ENCODE results near the gene NDUFA12.

The NDUFA12 gene

DNA sequence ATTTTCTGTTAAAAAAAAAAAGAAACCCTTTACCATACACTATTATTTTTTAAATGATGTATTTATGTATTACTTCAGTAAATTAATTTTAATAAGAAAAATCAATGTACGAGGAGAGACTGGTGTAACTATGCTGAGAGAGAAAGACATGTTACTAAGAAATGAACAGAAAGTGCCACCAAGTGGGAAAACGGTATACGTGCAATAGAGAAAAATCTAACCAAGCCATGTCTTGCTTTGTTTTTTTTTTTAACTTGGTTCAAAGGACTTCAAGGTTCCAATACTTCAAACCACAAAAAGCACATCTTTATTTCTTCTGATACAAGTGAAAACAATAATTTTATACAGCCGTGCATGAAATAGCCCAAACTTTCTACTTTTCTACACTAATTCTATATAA lies 22.9 kb downstream of the NDUFA12 start:
- DNase-seq (ENCODE audit: low read depth), result no peak

DNA sequence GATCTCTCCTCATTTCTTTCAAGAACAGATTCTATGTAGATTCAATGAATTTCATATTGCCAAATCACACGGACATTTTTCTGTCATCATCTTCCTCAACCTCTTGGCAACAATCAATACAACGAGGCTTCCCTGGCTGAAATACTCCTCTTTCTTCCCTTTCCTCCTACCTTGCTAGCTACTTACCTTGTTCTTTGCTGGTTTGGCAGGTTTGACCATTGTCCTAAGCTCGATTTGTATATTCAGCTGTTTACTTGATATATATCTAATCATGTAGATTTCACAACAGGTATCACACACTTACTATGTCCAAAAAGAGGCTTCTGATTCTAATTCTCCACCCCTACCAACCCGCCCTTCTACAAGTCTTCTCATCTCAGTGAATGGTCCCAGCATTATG lies 23.6 kb downstream of the NDUFA12 start:
- DNase-seq (ENCODE audit: low read depth), result no peak

DNA sequence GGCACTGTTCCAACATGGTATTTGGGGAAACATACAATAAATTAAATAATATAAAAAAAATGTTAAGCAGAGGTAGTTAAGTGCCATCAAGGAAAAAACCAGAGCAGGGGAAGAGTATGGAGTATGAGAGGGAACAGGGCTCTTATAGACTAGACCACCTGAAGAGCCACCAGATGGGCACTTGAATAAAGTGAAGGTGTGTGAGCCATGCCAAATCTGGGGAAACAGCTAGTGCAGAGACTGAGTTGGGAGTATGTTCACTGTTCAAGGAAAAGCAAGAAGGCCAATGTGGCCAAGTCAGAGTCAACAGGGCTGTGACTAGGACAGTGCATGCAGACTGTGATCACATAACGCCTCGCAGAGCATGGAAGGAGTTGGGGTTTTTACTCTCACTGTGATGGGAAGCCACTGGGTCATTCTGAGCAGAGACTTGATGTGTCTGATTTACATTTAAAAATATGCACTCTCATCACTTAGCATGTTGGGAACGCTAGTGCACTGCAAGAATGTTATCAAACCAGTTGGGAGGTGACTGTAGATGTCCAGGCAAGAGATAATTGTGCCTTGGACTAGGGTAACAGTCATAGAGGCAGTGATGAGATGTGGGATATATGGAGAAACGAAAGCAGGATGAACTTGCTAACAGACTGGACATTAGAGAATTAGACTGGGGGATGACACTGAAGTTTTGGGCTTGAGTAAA lies 25.6 kb downstream of the NDUFA12 start:
- DNase-seq (ENCODE audit: low read depth), result no peak

DNA sequence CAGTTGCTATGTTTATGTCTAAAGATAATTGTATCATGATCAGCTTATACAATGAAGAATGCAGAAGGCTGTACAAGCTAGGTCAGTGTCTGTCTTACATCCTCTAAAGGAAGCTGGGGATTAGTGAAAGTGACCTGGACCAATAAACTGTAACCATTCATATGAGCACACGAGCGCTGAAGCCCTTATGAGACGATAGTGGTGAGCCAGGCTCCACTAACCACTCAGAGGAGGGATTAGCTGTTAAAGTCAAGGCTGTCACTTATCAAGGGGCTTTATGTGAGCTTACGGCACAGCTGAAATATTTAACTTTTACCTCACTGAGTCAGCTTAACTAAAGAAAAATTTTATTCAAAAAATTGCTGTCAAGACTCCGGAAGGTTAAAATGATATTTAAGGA lies 30.3 kb downstream of the NDUFA12 start:
- no peak for DNase-seq (ENCODE audit: low read depth)

DNA sequence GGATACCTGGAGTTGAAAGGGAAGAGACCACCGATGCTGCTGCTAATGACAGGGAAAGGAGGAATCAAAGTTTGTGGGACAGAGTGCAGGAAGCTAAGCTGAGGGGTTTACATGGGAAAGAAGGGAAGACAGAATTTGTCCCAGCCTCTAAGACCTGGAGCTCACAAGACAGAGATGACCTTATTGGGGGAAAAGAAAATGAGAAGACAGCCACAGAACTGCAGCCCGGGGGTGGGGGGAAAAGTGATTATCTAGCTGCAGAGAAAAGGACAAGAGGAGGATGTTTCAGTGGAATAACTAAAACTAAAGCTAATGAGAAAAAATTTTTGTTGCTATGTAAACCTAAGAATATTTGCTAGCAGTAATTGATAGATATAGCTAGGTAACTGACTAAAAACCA lies 30.7 kb downstream of the NDUFA12 start:
- no peak for DNase-seq (ENCODE audit: low read depth)

DNA sequence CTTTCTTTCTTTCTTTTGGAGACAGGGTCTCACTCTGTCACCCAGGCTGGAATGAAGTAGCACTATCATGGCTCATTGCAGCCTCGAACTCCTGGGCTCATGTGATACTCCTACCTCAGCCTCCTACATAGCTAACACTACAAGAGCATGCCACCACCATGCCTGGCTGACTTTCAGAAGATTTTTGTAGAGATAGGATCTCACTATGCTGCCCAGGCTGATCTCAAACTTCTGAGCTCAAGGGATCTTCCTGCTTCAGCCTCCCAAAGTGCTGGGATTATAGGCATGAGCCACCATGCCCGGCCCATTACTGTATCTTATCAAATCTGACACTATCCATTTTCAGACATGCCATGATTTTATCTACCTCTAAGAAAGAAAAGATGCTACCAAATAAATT lies 31.6 kb downstream of the NDUFA12 start:
- DNase-seq (ENCODE audit: low read depth), result no peak

DNA sequence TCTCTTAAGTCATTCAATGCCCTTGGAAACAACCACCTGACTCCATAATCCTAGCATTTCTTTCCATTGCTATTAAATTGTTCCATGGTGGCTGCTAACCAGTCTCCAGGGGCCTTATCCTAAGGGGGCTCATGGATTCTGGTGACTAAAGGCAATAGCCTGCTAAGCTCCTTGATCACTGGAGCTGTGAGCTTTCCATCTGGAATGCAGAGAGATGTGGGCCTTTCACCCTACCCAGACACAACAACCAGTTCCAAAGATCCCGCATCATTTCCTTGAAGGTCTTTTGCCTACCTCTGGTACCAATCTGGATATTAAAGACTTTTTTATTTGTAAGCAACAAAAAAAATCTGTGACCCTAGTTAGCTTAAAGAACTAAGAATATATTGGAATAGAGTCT lies 32.9 kb downstream of the NDUFA12 start:
- no peak for DNase-seq (ENCODE audit: low read depth)

DNA sequence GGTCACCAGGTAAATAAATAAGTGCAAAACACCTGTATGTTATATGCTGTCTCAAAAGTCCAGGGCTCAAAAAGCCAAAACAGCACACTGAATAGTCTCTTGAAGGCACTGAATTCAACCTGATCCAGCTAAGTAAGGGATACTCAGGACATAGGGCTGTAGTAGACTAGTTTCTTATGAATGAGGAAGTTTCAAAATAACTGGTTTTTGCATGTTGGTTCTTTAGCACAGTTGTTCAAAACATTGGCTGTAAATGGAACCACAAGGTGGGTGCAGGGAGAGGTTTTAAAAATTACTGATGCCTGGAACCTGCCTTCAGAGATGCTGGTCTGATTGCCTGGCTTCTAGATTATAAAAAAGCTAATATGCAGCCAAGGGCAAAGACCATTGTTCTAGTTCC lies 34.1 kb downstream of the NDUFA12 start:
- DNase-seq (ENCODE audit: low read depth), result no peak

DNA sequence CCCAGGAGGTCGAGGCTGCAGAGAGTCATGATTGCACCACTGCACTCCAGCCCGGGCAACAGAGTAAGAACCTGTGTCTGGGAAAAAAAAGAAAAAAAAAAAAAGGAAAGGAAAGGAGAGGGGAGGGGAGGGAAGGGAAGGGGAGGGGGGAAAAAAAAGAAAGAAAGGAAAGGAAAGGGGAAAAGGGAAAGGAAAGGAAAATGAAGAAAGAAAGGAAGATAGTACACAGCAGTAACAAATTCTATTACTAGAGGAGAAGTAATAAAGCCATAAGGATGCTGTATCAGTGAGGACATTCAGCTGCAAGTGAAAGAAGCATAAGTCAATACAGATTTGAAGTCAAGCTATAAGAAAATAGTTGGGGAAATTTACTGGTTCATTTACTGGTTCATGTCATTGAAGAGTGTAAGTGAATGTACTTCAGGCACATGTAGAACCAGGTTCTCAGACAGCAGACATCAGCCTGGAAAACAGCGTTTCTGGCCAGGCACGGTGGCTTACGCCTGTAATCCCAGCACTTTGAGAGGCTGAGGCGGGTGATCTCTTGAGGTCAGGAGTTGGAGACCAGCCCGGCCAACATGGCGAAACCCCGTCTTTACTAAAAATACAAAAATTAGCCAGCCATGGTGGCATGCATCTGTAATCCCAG lies 37.4 kb downstream of the NDUFA12 start:
- no peak for DNase-seq (ENCODE audit: low read depth)

DNA sequence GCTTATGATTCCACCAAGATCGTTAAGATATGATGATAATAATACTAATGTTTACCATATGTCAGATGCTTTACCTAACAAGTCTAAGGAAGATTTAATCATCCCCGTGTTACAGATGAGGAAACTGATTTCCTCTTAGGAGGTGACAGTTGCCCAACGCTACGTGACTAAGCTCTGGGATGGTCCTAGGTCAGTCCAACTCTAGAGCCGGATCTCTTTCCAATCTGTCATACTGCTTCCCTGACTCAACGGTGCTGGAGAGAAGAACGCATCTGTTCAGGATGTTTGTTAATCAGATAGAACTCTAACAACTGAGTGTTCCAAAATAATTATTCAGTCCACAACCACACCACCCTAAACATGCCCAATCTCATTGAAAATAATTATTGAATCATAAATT lies 39.8 kb downstream of the NDUFA12 start:
- no peak for DNase-seq (ENCODE audit: low read depth)

DNA sequence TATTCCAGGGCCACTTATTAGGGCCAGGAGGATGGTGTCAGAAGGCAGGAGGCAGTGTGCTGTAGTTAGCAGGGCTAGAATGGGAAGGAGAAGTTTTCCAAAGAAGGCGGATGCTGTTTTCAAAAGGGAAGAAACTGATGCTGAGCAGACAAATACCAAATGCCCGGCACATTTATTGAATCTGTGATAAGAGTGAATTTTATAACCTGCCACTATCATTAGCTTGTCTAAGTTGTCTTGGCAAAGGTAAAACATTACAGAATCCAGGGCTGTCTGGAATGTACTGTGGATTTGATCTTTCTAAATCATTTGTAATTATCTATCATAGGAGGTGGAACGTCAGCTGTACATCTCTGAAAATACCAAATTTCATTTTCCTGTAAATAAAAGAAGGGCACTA lies 40.8 kb downstream of the NDUFA12 start:
- no peak for DNase-seq (ENCODE audit: low read depth)

DNA sequence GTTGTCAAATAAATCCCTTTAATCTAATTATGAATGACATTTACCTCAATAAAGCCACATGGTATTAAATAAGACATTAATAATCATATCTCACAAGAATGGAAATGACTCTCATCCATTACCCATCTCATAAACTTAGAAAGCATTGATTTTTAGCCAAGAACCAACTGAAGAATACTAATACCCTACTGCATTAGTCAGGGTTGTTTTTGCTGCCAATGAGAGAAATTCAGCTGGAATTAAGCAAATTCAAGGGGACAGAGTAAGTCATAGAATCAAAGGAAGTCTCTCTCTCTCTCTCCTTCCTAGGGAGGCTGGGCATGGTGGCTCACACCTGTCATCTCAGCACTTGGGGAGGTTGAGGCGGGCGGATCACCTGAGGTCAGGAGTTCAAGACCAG lies 41.6 kb downstream of the NDUFA12 start:
- DNase-seq (ENCODE audit: low read depth), result no peak

DNA sequence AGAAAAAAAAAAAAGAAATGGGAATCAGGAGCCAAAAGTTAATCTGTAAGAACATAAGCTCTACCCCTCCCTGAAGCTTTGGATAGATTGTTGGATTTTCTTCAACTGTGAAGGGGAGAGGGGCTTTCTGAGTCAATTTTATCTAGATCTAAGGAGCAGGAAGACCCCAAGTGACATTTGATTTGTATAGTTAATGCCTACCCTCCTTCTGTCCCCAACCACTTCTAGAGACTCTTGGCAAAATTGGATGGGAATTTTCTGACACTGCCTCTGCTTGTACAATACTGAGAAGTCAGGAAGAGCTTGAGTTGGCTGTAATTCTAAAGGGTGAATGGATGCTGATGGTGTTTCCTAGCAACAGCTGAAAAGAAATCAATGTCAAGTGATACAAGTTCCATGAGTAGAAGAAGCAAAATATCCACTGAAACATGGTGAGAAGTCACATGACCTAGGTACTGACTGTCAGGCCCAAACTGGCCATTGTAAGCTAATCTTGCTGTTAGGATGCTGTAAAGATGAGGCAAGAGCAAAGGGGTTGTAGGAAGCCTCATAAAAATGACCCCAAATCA lies 42.2 kb downstream of the NDUFA12 start:
- DNase-seq (ENCODE audit: low read depth), result no peak

DNA sequence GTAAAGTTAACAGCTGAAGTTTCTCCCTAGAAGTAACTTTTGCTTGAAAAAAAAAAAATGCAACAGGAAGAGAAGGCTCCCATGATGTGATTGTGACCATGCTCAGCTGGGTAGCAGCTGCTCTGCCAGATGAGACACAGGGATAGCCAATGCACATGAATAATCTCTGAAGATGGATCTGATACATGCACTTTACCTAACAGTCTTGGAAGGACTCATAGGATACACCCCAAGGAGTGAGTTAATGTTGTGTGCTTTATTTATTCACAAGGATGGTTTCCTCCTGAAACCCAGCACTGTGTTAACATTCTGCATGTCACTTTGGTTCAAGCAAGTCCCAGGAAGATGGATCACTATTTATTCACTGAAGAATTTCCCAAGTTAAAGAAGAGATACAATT lies 46.5 kb downstream of the NDUFA12 start:
- DNase-seq (ENCODE audit: low read depth), result no peak

DNA sequence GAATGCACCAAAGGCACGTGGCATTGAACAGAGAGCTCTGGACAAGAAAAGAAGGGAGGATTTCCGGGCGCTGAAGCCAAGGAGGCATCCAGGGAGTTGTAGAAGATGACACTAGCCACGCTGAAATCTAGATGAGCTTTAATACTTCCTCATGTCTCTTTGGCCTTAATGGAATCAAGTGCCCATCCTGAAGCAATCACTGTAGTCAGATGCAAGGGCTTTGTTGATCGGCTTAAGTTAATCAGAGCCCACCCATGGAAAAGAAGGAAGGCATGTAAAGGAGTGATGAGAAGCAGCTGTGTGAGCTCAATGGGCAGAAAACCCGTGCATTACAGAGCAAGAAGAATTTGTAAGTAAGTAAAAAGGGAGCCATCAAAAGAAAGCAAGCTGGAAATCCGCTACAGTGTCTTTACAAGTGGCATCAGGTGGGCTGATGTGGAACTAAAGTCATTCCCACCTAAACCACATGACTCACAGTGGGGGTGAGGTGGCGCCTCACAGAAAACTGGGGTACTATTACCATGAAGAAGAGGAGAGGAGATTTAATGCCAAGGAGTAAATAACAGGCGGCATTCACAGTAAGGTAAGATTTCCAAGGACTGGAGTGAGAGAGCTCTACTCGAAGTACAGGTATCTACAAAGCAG lies 48.4 kb downstream of the NDUFA12 start:
- DNase-seq (ENCODE audit: low read depth), result no peak

DNA sequence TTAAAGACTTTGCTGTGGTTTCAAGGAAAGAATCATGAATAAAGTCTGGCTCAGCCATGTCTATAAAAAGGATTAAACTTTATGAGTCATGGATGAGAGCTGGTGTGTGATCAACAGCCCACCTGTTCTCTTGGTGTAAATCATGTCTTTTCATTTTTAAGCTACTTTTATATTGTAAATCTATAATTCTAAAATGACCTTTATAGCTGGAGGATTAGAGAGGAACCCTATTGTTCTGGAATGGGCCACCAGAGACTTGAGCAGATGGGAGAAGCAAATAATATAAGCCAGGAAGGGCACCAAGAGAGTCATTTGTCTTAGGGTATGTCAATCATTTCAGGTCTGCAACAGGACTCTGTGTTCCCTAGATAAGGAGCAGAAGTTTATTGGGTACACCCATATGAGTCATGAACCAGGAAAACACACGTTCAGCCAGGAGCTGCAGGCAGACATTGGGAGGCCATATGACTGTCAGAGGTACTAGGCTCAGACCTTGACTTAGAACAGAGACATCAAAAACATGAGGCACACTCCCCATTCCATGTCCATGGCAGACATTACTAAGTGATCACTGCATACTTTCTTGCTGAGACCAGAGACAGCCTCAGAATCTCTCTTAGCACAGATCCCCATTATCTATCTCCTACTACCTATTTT lies 49.3 kb downstream of the NDUFA12 start:
- no peak for DNase-seq (ENCODE audit: low read depth)

DNA sequence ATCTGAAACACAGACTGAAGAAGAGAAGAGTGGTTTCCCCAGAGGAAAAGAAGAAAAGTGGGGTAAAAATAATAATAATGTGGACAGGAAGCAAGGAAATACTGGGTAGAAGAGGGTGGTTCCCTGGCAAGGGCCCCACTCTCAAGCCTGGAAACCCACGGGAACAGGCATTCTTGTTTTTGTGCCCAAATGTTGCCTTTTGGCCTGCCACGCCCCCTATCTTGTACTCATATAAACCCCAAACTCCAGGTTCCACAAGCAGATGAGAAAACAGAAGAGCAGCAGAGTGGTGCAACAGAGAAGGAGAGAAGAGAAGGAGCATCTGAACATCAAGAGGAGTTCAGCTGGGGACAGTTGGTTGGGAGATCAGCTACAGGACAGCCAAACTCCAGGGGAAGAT lies 51.2 kb downstream of the NDUFA12 start:
- no peak for DNase-seq (ENCODE audit: low read depth)

DNA sequence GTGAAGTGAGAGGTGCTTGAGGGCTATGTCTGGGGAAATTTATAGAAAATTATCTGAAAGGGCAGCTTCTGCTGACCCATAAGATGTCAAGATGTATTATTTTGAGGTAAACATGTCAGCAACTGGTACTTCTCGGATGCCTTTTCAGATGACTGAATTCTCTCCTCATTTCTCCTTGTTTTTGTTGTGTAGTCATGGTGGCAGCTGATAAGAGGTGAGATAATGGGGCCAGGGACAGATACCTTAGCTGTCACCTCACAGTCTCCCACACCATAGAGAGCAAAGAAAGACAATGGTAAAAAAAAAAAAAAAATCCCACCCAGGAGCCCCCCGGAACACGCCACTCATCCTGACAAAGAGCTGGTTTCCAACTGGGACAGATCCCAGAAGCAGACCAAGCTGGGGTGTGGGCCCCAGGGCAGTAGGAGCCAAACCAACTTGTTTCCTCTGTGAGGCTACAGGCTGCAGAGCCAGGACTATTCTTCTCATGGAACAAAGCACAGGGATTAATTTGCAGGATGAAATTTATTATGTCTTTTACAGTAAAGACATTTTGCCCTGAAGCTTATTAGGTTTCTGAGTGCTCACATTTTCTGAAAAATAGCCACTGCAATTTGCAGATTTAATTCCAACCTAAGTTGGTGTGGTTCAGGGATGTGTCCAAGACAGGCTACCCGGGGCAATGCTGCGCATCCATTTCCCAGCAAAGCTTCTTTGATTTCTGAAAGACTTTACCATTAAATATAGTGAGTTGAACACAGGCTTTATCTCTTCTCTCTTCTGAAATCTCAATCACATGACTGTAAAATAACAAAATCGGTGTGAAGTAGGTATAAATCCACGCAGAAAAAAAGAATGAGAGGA lies 52.2 kb downstream of the NDUFA12 start:
- DNase-seq (ENCODE audit: low read depth), result no peak

DNA sequence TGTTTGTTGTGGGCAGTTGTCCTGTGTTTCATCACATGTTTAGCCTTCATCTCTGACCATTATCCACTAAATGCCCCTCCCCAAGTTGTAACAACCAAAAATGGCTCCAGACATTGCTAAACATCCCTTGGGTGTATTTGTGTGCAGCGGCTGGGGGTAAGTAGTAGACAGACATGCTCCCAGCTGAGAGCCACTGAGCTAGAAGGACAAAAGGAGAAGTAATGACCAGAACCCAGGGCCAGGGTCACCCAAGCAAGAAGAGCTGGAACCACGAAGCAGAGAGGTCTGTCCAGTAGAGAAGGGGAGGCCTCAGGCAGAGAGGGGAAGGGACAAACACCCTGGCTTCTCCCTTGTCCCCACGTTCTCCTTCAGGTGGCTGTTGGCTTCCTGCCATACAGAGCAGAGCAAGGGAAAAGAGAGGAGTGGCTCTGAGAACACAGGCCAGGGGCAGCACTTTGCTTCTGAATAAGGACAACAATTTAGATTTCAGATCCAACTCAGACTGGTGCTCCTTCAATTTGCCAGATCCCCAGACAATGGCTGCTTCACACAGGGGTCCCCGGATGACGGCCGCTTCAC lies 55.2 kb downstream of the NDUFA12 start:
- no peak for DNase-seq (ENCODE audit: low read depth)

DNA sequence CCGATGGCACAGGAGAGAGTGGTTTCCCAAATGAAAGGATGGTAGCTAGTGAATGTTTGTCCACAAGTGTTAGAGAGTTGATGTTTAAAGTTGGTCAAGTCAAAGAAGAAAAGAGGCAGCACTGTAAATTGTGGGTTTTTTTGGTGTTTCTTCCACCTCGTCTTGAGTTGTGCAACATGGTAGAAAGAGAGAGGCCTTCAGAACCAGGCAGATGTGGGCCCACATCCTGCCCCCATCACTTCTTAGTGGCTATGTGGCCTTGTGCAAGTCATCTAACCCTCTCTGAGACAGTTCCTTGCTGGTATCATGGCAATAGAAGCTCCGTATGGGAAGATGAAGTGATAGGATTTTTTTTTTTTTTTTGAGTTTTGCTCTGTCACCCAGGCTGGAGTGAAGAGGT lies 60.8 kb downstream of the NDUFA12 start:
- DNase-seq (ENCODE audit: low read depth), result no peak

DNA sequence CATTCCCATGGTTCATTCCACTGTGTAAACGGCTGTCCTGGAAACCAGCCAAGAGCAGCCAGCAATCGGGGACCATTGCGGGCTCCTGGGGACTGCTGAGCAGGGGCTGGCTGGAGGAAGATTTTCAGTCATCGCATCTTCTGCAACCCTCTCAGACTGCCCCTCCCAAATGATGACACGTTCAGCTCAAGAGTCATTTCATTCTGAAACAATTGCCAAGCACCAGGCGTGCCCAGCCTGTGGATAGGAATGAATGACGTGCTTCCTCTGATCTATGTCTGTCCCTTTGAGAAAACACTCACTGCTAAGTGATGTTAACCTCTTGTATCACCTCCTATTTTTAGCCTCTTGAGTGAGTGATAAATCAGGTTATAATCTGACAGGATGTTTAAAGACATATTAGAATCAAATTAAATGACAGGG lies 62.0 kb downstream of the NDUFA12 start:
- DNase-seq (ENCODE audit: low read depth), result peak; percentile 31
